Gastrocnemius medialis (tissue), 4 donors: ENCODE data around the gene IBSP.

Source experiments
- CTCF ChIP-seq, 5 experiments: fragments of 450-650 bp in 3 of 5; fragments of 200-600 bp in 2 of 5; sonication (generic) in 2 of 5; IDR thresholded peaks in 4 of 5; conservative IDR thresholded peaks in 1 of 5; 1 replicate in 4 of 5; 2 replicates in 1 of 5; pipeline ENCODE4 v1.5.1; 2016 to 2019; ENCODE audit warnings: antibody characterized with exemption in 5 of 5, mild to moderate bottlenecking in 3 of 5, moderate library complexity in 3 of 5
- POLR2A ChIP-seq, 2 donors: fragments of 450-650 bp; IDR thresholded peaks; one replicate each; pipeline ENCODE4 v1.6.1; 2017; ENCODE audit warnings: antibody characterized with exemption in 2 of 2, mild to moderate bottlenecking in 2 of 2, moderate library complexity in 2 of 2

GRCh38 chr4:87823724-87824123, 24.4 kb downstream of the IBSP start:
- no peak for TF ChIP-seq CTCF (IDR thresholded peaks at IDR 0.05 in 4 of 5, conservative IDR thresholded peaks at IDR 0.05 in 1 of 5)
- TF ChIP-seq POLR2A (IDR thresholded peaks at IDR 0.05) = no peak
